K562 (cell line): ENCODE measurements around the gene SEMA6B. TPM values are rescaled to one million over a fixed set of nuclear protein-coding genes. Genes with fewer than 3 reads are reported as not detected.

Source experiments
- ATF3 ChIP-seq, 2 experiments: fragments of 450-650 bp in 1 of 2; sonication (generic) in 1 of 2; formaldehyde crosslinking in 1 of 2; IDR thresholded peaks in 1 of 2; conservative IDR thresholded peaks in 1 of 2; 2 replicates each; pipeline versions ENCODE4 v1.6.1 to v1.8.1; 2016 to 2023; ENCODE audit warnings: mild to moderate bottlenecking in 2 of 2, moderate library complexity in 2 of 2, inconsistent platforms in 1 of 2, missing genetic modification reagents in 1 of 2
- CBX1 ChIP-seq: sonication (generic); IDR thresholded peaks from 2 replicates; pipeline ENCODE4 v1.6.1; 2016; ENCODE audit warnings: antibody characterized with exemption, low read depth, mild to moderate bottlenecking
- EP300 ChIP-seq: IDR thresholded peaks from 2 replicates; pipeline ENCODE4 v1.6.1; 2012; ENCODE audit warnings: low read length, improper control_type of control experiment
- GATA2 ChIP-seq: sonication (generic); formaldehyde crosslinking; IDR thresholded peaks from 2 replicates; pipeline ENCODE4 v1.4.0; 2020; ENCODE audit warnings: mild to moderate bottlenecking, missing genetic modification reagents
- GATAD2A ChIP-seq: fragments of 450-650 bp; IDR thresholded peaks from 2 replicates; pipeline ENCODE4 v1.6.1; 2017
- HDAC1 ChIP-seq, 2 experiments: fragments of 450-650 bp; IDR thresholded peaks; 2 replicates each; pipeline ENCODE4 v1.6.1; 2016 to 2017; ENCODE audit warnings: inconsistent platforms in 1 of 2, mild to moderate bottlenecking in 1 of 2, moderate library complexity in 1 of 2
- HEY1 ChIP-seq: fragments of 250-450 bp; sonication (Bioruptor Pico); IDR thresholded peaks from 2 replicates; pipeline ENCODE4 v1.5.0; 2020; ENCODE audit warnings: mild to moderate bottlenecking, moderate library complexity, borderline replicate concordance
- HIVEP1 ChIP-seq: fragments of 250-450 bp; sonication (Bioruptor Pico); IDR thresholded peaks from 2 replicates; pipeline ENCODE4 v1.4.0; 2020; ENCODE audit warnings: mild to moderate bottlenecking
- MTA1 ChIP-seq: fragments of 450-650 bp; IDR thresholded peaks from 2 replicates; pipeline ENCODE4 v1.6.1; 2017; ENCODE audit warnings: borderline replicate concordance
- NCOA6 ChIP-seq: fragments of 450-650 bp; IDR thresholded peaks from 2 replicates; pipeline ENCODE4 v1.6.1; 2017; ENCODE audit warnings: mild to moderate bottlenecking
- NFE2L1 ChIP-seq: fragments of 450-650 bp; IDR thresholded peaks from 2 replicates; pipeline ENCODE4 v1.6.1; 2016; ENCODE audit warnings: missing genetic modification characterization, low read depth, mild to moderate bottlenecking, missing compliant biosample characterization, moderate library complexity, borderline replicate concordance
- NR2C1 ChIP-seq, 2 experiments: fragments of 450-650 bp; IDR thresholded peaks; 2 replicates each; pipeline ENCODE4 v1.6.1; 2017; ENCODE audit warnings: mild to moderate bottlenecking in 2 of 2, antibody characterized with exemption in 1 of 2, inconsistent platforms in 1 of 2, missing compliant biosample characterization in 1 of 2, missing genetic modification characterization in 1 of 2
- NR2C2 ChIP-seq, 2 experiments: fragments of 200-800 bp in 1 of 2; sonication (Bioruptor generic) in 1 of 2; sonication (generic) in 1 of 2; formaldehyde crosslinking in 1 of 2; IDR thresholded peaks; 2 replicates each; pipeline versions ENCODE4 v1.6.1 to v1.8.0; 2016 to 2022; ENCODE audit warnings: mild to moderate bottlenecking in 1 of 2, missing compliant biosample characterization in 1 of 2, missing genetic modification characterization in 1 of 2, missing genetic modification reagents in 1 of 2
- POLR2A ChIP-seq: fragments of 450-650 bp; conservative IDR thresholded peaks from 2 replicates; pipeline ENCODE4 v1.6.1; 2016
- POLR2AphosphoS2 ChIP-seq: IDR thresholded peaks from 2 replicates; pipeline ENCODE4 v1.6.1; 2012; ENCODE audit warnings: low read length, improper control_type of control experiment
- RNF2 ChIP-seq: sonication (generic); IDR thresholded peaks from 2 replicates; pipeline ENCODE4 v1.6.1; 2016
- SMAD3 ChIP-seq: fragments of 450-650 bp; formaldehyde crosslinking; conservative IDR thresholded peaks from 2 replicates; pipeline ENCODE4 v1.4.0; 2020; ENCODE audit warnings: mild to moderate bottlenecking
- SP1 ChIP-seq: sonication (generic); formaldehyde crosslinking; IDR thresholded peaks from 2 replicates; pipeline ENCODE4 v1.8.1; 2022; ENCODE audit warnings: mild to moderate bottlenecking, missing genetic modification reagents
- SP2 ChIP-seq: IDR thresholded peaks from 2 replicates; pipeline ENCODE4 v1.6.1; 2011; ENCODE audit warnings: mild to moderate bottlenecking, low read depth, low read length, moderate library complexity; ENCODE audit not compliant: poor library complexity, severe bottlenecking; ENCODE audit errors: extremely low read depth
- SRSF1 ChIP-seq: fragments of 200-400 bp; formaldehyde crosslinking; IDR thresholded peaks from 2 replicates; pipeline ENCODE4 v1.6.1; 2017; ENCODE audit warnings: mild to moderate bottlenecking, low read depth, low read length, moderate library complexity
- THAP12 ChIP-seq: fragments of 250-450 bp; sonication (Bioruptor Pico); IDR thresholded peaks from 2 replicates; pipeline ENCODE4 v1.9.0; 2021; ENCODE audit warnings: mild to moderate bottlenecking, inconsistent platforms
- ZNF140 ChIP-seq: fragments of 250-450 bp; sonication (Bioruptor Pico); IDR thresholded peaks from 2 replicates; pipeline ENCODE4 v1.8.0; 2021; ENCODE audit warnings: moderate library complexity, mild to moderate bottlenecking, inconsistent platforms
- ZNF253 ChIP-seq: fragments of 250-450 bp; sonication (Bioruptor Pico); conservative IDR thresholded peaks from 2 replicates; pipeline ENCODE4 v1.6.1; 2021; ENCODE audit warnings: mild to moderate bottlenecking
- polyA plus RNA-seq, 8 experiments: library from polyadenylated mRNA; depleted of rRNA in 4 of 8; stranded (reverse) in 5 of 8; unstranded in 3 of 8; fragments of >200 nt; fragmentation: Nextera tagmentation in 2 of 8; fragmentation: Illumina TruSeq in 1 of 8; extraction: Ambion mirVana in 2 of 8; extraction: Trizol in 1 of 8; gene quantifications; 2 replicates each; pipeline versions ENCODE4 v1.2.1 to v1.2.3, GENCODE V29; 2011 to 2014; ENCODE audit warnings: inconsistent platforms in 1 of 8, missing spikeins in 1 of 8
- total RNA-seq, 7 experiments: library from RNA; depleted of rRNA in 6 of 7; stranded (reverse); fragments of >200 nt in 6 of 7; fragmentation: Illumina TruSeq in 2 of 7; extraction: Trizol in 2 of 7; gene quantifications; 2 replicates each; pipeline versions ENCODE4 v1.2.1 to v1.2.3, GENCODE V29; 2011 to 2021; ENCODE audit warnings: low replicate concordance in 1 of 7

Gene SEMA6B
- total and polyA plus RNA-seq, 9 of the 15 experiments (the other 6 are each of a cell fraction or from before 2014, with no cell fraction given), result 0.65 to 4.6 (median 2.5) TPM; not detected in 2

- no peak for TF ChIP-seq NR2C2 (CRISPR knock-in tag; IDR thresholded peaks at IDR 0.05)
- TF ChIP-seq NR2C2 (tag; IDR thresholded peaks at IDR 0.05), result peak; percentile 98
- TF ChIP-seq NFE2L1 (tag), result no peak
- TF ChIP-seq ATF3 (IDR thresholded peaks at IDR 0.05), result no peak
- no peak; the same call in 1 of the 2 replicates for TF ChIP-seq ATF3 (CRISPR knock-in tag; conservative IDR thresholded peaks at IDR 0.05)
- peak; percentile 87 for TF ChIP-seq POLR2A
- TF ChIP-seq SMAD3 (CRISPR knock-in tag), result no peak
- no peak for TF ChIP-seq GATA2 (CRISPR knock-in tag)
- TF ChIP-seq HIVEP1, result no peak
- TF ChIP-seq SP2, result no peak
- no peak for TF ChIP-seq HEY1 (CRISPR knock-in tag)
- peak; percentile 11; the same call in 1 of the 2 replicates for TF ChIP-seq GATAD2A
- no peak for TF ChIP-seq SRSF1
- TF ChIP-seq THAP12 (CRISPR knock-in tag), result no peak
- TF ChIP-seq ZNF140 (CRISPR knock-in tag), result no peak
- no peak for TF ChIP-seq ZNF253
- TF ChIP-seq HDAC1 (IDR thresholded peaks at IDR 0.05), result peak in 1 of 2 experiments; percentile 72; a peak in 2 of 4 replicates
- no peak for TF ChIP-seq POLR2AphosphoS2
- TF ChIP-seq MTA1, result peak; percentile 30; the same call in 1 of the 2 replicates
- peak; percentile 31; the same call in 1 of the 2 replicates for TF ChIP-seq CBX1
- TF ChIP-seq RNF2, result peak; percentile 19; the same call in 1 of the 2 replicates
- TF ChIP-seq SP1 (CRISPR knock-in tag), result peak; percentile 58; the same call in 1 of the 2 replicates
- no peak for TF ChIP-seq NCOA6
- TF ChIP-seq EP300, result peak; percentile 64
- TF ChIP-seq NR2C1 (IDR thresholded peaks at IDR 0.05), result peak; percentile 91
- peak; percentile 94 for TF ChIP-seq NR2C1 (tag; IDR thresholded peaks at IDR 0.05)
These were observed 19.5 kb downstream of the SEMA6B start, which contains the start of gene LRG1 (continued) for GRCh38 chr19:4539693-4540581.
